Ishikawa (cell line): ENCODE data around the gene STRN3.

Experiments
- CEBPB ChIP-seq: IDR thresholded peaks from 2 replicates; pipeline ENCODE4 v1.6.1; 2012
- CREB1 ChIP-seq: IDR thresholded peaks from 2 replicates; pipeline ENCODE4 v1.6.1; 2012; ENCODE audit warnings: low read depth
- EGR1 ChIP-seq: IDR thresholded peaks from 2 replicates; pipeline ENCODE4 v1.6.1; 2012
- EP300 ChIP-seq: IDR thresholded peaks from 2 replicates; pipeline ENCODE4 v1.6.1; 2012; ENCODE audit warnings: borderline replicate concordance
- MAX ChIP-seq: IDR thresholded peaks from 2 replicates; pipeline ENCODE4 v1.6.1; 2012
- NFIC ChIP-seq: IDR thresholded peaks from 2 replicates; pipeline ENCODE4 v1.6.1; 2012
- RAD21 ChIP-seq: IDR thresholded peaks from 2 replicates; pipeline ENCODE4 v1.6.1; 2012; ENCODE audit warnings: low read depth
- REST ChIP-seq: IDR thresholded peaks from 2 replicates; pipeline ENCODE4 v1.6.1; 2012; ENCODE audit warnings: low read depth, mild to moderate bottlenecking
- TAF1 ChIP-seq: IDR thresholded peaks from 2 replicates; pipeline ENCODE4 v1.6.1; 2012; ENCODE audit warnings: low read depth, mild to moderate bottlenecking
- USF1 ChIP-seq: IDR thresholded peaks from 2 replicates; pipeline ENCODE4 v1.6.1; 2012
- YY1 ChIP-seq: IDR thresholded peaks from 2 replicates; pipeline ENCODE4 v1.6.1; 2012; ENCODE audit warnings: low read depth

GRCh38 chr14:30888480-30889243 lies 137.5 kb downstream of the STRN3 start:
- no peak for TF ChIP-seq CREB1
- no peak for TF ChIP-seq YY1
- TF ChIP-seq USF1 = no peak
- no peak for TF ChIP-seq RAD21
- TF ChIP-seq MAX = no peak
- TF ChIP-seq EGR1 = no peak
- TF ChIP-seq EP300 = no peak
- no peak for TF ChIP-seq NFIC
- TF ChIP-seq TAF1 = no peak
- TF ChIP-seq CEBPB = no peak
- no peak for TF ChIP-seq REST
